Stimulated activated CD8-positive, alpha-beta memory T cell treated with anti-CD3 and anti-CD28 coated beads, Interleukin-4, amount 100 ng/mL, for 24 hours (primary cell): ENCODE data around the gene PIM3.
A peak's percentile ranks its signal among the peaks of the same experiment; 100 is the strongest.
"Not testable (repeated sequence)": the region's sequence is repeated elsewhere in the genome, so short reads cannot be mapped to it uniquely, and the experiment has no call there.

Experiments
- DNase-seq: peaks from one replicate; pipeline ENCODE4 v3.0.0-alpha.2; 2020; ENCODE audit warnings: low read depth

PIM3 gene

DNA sequence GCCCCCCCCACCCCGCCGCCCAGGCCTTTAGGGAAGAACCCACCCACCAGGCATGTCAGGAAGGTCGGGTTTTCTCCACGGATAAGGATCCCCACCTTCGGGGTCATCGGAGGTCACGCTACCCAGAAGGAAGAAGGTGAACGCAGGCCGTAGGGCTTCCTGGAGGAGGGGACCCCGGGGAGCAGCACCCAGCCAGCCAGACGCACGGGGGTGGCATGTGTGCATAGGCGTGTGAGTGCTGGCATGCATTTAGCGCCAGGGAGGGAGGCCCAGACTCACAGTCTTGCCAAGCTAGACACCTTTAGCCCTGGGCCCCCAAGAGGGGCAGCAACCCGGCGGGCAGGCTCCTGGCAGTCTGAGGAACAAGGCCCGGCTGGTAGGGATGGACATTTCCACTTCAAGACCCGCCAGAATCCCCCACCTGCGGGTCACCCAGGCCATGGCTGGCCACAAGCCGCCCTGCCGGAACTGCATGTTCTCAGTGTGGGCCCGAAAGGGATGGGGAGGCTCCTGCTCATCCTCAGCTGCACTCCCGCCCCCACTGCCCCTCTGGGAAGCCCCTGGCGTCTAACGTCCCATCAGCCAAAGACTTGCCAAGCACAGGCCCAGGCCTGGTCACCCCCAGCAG, 16.7 kb upstream of the PIM3 start:
- DNase-seq = no peak

DNA sequence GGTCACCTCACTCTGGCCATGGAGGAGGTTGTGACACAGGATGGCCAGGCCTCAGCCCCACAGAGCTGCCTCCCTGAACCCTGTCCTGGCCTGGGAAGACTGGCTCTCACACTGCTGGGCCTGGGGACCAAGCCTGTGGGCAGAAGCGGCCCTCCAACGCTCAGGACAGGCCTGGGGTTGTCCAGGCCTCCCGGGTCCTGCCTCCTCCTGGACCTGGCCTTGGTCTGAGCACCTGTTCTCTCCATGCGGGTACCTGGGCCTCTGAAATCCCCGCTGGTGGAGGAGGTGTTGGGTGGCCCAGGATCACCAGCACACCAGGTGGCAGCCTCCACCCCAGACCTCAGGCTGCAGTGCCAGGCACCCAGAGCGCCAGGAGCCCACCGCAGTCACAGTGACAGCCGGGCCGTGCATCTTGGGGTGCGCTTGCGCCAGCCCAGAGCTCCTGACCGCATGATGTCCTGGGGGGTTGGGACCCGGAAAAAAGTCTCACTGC, 16.1 kb upstream of the PIM3 start:
- no peak for DNase-seq

DNA sequence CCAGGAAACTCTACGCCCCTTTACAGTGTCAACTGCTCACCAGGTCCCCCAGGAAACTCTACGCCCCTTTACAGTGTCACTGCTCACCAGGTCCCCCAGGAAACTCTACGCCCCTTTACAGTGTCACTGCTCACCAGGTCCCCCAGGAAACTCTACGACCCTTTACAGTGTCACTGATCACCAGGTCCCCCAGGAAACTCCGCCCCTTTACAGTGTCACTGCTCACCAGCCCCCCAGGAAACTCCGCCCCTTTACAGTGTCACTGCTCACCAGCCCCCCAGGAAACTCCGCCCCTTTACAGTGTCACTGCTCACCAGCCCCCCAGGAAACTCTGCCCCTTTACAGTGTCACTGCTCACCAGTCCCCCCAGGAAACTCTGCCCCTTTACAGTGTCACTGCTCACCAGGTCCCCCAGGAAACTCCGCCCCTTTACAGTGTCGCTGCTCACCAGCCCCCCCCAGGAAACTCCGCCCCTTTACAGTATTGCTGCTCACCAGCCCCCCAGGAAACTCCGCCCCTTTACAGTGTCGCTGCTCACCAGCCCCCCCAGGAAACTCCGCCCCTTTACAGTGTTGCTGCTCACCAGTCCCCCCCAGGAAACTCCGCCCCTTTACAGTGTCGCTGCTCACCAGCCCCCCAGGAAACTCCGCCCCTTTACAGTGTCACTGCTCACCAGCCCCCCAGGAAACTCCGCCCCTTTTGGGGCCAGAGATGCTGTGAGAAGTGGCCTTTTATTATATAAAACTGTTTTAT, 15.4 kb upstream of the PIM3 start:
- not testable (repeated sequence) for DNase-seq

DNA sequence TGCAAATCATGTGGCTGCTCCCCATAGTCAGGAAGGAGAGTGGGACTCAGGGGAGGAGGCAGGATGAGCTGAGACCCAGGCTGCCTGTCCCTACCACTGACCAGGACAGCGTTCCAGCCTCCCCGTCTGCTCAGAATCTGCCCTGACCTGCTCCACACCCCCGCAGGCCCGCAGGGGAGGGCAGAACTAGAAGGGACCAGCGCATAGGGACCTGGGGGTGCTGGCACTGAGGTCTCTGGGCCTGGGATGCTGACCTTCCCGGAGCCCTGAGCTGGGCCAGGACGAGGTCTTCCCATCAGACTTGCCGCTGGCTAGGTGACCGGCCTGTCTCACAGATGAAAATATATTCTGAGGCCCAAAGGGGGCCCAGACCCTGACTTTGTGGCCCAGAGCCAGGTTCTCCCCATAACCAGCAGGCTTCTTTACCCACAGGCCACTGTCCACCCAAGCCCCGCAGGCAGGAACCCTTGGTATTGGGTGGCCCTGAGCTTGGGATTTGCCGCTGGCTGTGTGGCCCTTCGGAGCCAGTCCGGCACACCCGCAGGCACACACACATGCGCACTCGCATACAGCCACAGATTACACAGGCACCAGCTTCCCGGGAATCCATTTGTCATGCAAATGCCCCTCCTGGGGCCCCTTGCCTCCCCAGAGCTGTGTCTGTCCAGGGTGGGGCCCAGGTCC, 13.8 kb upstream of the PIM3 start:
- DNase-seq = no peak

DNA sequence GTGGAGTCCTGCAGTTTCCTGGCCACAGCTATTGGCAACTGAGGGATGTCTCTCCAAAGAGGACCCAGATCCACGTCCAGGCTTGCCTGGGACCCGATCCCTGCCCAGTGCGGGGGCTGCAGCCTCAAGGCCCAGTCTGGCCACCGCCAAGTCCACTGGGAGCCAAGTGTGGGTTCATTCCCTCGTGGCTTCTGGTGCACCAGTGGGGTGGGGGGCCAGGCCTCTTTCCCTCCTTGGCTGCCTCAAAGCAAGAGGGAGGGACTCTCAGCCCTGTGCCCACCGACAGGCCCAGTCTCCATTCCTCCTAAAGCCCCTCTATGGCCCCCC, 13.3 kb upstream of the PIM3 start:
- DNase-seq = no peak

DNA sequence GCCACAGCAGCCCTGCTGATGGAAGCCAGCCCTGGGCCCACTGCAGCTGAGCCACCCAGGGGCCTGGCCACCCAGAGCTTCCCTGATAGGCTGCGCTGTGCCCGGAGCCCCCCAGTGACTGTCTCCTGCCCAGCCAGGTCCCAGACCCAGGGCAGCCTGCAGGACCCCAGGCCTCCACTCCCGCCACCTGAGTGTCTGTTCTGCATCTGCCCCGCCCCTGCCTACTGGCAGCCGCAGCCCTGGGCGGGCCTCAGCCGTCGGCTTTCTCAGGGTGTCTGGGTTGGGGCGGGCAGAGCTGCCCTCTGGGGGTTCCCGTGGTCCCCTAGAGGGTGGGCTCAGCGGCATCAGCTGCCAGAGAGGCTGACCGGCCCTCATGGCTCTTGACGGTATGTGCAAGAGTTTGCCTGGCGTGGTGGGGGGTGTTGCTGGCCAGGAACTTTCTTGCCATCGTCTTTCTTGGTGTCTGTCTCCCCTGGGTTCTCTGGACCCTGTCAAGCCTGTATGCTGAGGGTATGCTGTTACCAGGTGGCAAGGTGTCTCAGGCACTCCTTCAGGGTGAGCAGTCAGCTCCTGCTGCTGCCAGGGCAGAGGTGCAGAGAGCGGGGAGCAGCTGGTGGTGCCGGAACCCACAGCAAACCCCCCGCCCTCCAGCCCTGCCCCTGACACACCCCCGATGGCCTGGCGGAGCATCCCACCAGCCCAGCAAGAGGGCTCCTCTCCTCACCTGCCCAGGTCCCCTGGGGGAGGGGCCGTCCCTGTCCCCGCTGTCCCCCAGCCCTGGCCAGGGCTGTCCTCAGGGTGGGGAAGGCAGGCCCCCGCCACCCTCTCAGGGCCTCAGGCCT, 12.2 kb upstream of the PIM3 start:
- no peak for DNase-seq

DNA sequence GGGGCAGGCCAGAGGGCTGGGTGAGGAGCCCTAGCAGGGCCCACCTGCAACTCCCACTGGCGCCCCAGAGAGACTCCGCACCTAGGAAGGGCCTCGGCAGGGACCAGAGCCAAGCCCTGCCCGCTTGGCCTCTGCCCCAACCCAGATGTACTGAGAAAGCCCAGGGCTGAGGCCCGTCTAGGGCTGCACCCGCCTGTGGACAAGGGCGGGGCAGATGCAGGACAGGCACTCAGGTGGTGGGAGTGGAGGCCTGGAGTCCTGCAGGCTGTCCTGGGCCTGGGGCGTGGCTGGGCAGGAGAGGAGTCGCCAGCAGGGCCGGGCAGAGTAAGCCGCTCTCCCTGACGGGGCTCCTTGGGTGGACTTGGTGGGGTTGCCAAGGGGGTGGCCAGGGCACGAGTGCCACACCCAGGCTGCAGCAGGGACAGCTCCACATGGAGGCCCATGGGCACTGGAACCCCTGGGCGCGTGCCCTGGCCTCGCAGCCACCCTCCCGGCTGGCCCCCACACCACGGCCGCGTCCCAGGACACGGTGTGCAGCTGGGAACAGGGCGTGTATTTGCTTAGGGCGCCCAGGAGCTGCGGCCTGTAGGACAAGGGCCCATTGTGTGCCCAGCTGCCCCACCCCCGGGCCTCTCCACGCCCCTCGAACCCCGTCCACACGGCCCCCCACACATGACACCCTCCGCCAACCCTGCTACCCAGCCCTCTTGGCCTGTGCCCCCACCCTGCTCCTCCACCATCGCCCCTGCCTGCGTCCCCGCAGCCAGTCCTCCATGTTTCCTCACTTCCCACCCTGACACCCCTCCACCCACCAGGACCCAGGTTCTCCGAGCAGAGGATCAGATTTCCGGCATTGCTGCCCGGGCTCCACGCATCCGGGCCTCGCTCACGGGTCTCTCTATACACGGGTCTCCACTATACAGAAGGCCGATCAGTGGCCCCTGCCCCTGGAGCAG, 11.3 kb upstream of the PIM3 start:
- no peak for DNase-seq

DNA sequence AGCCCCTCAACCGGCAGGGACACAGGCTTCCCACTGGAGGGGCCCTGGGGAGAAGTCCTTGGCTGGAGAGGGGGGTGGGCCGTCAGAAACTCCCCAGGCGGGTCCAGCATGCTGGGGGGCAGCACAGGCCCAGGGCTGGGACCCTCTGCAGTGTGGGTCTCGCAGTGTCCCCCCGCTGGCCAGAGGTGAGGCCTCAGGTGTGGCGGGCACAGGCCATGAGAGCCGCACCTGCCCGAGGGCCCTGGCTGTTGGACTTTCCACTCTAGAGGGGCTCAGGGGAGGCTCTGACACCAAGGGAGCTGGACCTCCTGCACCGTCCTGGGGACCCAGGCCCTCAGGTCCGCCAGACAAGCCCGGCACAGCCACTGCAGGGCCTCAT, 10.7 kb upstream of the PIM3 start:
- DNase-seq = no peak

DNA sequence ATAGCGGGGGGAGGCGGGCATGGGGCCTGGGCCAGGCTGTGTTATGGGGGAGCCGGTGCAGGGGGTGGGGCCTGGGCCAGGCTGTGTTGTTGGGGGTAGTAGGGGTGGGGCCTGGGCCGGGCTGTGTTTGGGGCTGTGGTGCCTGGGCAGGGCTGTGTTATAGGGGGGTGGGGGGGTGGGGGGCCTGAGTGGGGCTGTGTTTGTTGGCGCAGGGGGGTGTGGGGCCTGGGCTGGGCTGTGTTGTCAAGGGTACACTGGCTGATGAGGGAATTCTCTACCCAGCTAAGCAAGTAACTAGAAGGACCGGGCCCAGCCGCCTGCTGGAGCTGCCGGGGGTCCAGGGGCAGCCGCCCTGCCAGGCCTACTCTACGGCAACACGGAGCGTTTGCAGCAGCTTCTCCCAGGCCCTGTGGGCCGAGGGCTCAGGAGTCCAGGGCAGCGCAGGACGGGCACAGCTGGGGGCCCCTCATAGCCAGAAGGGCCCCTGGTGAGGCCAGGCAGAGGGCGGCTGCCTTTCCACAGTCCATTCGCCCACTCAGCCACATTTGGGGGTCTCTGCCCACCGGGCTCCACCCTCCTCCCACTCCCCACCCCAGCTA, 10.1 kb upstream of the PIM3 start:
- no peak for DNase-seq

DNA sequence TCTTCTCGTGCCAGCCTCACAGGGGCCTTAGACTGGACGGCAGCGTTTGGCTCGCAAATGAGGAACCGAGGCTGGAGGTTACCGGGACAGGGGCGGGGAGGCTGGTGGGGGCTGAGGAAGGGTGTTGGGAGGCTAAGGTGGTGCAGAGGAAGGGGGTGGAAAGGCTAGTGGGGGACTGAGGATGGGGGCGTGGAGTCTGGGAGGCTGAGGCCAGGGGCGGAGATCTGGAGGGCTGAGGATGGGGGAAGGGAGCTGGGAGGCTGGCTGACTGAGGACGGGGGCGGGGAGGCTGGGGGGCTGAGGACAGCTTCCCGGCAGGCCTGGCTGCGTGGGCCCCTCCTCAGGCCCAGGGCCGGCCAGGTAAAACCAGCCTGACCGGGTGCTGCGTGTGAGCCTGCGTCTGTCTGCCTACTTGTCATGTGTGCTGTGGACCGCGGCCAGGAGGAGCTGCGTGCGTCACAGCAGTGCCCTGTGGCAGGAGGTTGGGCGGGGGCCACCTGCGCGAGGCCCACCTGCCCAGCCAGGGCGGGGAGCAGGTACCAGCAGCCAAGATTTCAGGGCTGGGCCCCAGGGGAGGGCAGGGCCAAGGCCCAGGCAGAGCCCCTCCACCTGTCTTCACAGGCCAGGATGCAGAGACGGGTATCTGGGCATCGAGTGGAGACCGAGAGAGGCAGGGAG, 9.4 kb upstream of the PIM3 start:
- DNase-seq = peak; percentile 81

DNA sequence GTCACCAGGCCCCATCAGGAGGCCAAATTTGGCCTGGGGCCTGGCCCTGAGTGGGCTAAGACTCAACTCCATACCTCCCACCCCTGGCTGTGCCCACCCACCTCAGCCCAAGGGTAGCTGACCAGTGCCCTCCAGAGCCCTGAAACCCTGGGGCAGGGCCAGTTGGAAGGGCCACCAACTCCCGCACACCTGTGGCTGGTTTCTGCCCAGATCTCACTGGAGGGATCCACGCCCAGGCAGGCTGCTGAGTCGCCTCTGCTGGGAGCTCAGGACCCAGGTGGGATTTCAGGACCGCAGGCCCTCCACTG, 8.9 kb upstream of the PIM3 start:
- DNase-seq = no peak

DNA sequence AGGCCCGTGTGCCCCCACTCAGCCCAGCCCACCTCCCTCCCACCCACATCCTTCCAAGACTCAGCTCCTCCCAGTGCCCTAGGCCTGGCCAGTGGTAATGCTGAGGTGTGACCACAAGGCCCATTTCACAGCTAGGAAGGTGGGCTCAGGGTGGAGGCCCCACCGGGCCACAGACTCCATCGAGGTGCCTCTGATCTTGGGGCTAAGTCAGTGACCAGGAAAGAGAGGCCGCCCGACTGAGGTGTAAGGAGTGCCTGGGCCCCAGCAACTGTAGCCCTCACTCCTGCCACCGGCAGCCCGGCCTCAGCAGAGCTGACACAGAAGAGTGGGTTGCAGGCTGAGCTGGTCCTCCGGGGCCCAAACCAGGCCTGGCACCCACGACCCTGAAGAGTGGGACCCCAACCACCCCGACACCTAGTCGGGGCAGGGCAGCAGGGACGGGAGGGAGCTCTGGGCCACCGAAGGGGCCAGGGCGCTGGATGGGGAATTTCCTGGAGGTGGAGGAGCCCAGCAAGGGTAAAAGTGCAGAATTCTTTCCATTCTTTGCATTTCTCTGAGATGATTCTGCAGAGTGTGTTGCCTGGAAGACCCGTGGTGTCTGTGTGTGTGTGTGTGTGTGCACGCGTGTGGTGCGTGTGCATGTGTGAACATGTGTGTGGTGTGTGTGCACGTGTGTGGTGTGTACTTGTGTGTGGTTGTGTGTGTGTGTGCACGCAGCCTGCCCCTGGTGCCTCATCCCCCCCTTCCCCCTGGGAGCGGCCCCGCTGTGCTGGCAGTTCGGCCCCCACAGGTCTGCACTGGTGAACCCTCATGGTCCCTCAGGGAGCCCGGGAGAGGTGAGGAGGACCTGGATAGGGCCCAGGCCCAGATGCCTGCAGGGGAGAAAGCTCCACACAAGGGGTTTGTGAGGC, 8.3 kb upstream of the PIM3 start:
- DNase-seq = no peak

DNA sequence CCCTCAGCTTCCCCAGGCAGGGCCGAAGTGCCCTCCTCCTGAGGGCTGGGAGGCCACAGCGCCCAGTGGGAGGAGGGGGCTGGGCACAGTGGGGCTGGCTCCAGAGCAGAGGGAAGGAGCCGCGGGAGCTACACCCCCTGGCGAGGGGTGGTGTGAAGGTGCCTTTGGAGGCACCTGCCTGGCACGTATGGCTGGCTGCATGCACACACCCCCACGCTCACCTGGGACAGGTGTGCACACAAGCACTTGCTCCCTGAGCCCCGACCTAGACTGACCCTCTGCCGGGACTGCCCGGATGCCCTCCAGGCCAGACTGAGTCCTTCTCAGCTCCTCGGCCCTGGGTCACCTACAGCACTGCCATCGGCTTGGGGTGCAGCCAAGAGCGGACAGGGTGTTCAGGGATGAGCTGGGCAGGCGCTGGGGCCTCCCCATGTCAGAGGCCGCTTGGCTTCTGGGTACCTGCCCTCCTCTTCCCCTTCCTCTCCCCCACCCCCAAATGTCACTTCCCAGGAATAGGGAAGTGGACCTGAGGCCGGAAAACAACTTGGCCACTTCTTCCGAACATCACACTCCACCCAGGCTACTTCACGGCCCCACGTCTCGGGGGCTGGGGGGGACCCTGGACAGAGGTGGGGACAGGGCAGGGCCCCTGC, 7.4 kb upstream of the PIM3 start:
- DNase-seq = no peak

DNA sequence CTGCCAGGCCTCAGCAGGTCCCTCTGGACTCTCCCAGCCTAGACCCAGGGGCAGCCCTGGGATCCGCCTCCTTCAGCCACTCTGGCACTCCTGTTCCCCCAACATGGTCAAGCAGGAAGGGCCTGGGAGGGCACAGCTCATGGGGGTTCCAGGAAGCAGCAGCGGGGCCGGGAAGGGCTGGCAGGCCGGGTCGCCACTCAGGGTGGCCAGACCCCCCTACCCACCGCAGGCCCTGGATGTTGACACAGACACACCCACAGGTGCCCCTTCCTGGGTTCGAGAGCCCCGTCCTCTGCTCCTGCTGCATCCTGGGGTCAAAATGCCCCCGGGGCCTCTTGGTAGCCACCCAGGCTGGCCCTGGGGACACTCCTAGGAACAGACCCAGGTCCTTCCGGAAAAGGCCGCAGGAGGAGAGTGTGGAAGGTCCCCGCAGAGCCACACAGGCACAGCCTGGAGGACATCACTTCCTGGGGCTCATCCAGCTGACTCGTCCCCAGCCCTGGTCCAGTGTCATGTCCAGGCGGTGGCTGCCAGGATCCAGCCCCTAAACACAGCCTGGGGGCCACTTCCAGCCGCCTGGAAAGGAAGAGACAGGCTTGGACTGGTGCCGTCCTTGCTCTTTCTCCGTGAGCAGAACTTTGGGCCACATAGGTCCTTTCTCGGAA, 6.8 kb upstream of the PIM3 start:
- no peak for DNase-seq

DNA sequence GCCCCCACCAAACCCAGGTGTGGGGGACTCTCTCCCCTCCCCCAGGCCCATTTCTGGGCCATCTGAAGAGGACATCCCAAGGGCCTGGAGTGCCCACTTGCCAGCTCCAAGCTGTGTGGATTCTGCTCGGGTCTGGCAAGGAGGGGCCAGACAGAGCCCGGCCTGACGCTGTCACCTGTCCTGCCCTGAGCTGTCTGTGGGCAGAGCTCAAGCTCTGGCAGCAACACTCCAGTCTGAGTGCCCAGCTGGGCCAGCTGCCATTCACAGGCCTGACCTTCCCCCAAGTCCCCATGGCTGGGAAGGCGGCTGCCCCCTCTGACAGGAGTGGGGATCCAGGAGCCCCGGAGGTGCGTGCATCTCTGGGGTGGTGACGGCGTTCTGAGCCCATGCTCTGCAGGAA, 6.2 kb upstream of the PIM3 start:
- DNase-seq = no peak

DNA sequence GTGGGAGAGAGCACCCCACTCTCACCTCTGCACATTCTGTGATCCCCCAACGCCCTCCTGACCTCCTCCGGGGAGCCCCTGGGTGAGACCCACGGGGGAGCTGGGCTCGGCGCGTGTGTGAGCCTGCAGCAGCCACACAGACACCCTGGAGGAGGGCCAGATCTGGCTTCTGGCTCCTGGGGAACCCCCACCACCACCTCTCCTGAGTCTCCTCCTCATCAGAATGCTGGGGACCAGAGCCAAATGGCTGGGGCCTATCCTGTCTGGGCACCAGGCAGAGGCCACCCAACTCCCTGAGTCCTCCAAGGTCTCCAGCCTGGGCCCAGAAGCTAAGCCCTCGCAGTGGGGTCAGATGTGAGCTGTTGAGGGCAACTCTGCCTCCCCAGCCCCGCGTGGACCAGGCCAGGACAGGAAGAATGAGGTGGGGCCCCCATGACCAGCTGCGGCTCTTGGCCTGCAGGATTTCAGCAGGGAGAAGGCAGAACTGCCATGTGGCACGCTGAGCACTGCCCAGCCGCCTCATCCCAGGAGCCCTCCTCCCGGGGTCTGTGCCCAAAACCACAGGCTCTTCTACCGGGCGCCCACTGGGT, 5.5 kb upstream of the PIM3 start:
- no peak for DNase-seq

DNA sequence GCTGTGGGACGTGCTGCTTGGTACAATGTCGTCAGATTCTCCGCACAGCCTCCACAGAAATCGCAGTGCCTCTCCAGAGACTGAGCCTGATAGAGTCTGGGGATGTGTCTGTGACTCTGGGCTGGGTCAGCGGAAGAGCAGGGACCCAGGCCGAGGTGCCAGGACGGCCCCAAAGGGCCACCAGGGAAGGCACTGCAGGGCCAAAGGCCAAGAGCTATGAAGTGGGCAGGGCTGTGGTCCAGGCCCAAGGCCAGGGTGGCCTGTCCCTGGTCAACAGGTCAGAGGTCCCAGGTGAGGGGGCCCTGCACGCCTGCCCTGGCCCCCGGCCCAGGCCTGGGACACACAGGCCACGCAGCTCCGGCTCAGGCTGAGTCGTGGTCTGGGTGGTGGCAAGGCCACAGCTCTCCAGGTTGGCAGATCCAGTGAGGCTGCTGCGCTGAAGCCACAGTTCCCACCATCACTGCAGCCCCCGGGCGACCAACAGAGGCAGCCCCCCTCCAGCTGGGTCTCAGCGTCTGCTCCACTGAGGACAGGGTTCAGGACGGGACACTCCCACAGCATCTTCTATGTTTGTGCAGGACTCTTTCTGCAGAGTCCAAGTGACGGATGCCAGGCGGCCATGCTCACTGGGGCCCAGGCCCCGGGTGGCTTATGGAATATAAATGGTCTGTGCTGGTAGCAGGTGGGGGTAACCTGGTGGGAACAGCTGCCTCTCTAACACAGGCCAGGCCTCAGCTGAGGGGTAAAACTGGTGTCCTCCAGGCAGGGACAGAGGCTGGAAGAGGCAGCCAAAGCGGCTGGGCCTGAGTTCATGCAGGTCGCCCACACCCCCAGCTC, 4.8 kb upstream of the PIM3 start:
- no peak for DNase-seq
